ENCODE results near the gene MAP4K3.

DNA sequence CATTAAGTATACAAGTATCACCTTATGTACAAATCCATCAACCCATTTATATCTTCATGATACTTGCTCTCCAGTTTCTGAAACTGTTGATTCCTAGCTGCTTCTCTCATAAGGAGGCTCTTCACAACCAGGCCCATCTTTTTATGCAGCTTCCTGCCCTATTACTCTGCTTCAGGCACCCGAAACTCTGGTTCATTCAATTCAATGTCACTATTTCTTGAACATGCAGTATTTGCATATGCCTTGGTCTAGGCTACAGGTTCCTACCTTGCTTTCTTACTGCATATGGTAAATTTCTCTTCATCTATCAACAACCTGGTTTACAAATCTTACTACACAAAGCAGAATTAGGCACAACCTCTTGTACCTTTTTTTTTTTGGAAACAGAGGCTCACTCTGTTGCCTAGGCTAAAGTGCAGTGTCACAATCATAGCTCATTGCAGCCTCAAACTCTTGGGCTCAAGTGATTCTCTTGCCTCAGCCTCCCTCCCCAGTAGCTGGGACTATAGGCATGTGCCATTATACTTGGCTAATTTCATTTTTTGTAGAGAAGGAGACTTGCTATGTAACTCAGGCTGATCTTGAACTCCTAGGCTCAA lies 190.6 kb downstream of the MAP4K3 start:
- TF ChIP-seq, protein P1, sequence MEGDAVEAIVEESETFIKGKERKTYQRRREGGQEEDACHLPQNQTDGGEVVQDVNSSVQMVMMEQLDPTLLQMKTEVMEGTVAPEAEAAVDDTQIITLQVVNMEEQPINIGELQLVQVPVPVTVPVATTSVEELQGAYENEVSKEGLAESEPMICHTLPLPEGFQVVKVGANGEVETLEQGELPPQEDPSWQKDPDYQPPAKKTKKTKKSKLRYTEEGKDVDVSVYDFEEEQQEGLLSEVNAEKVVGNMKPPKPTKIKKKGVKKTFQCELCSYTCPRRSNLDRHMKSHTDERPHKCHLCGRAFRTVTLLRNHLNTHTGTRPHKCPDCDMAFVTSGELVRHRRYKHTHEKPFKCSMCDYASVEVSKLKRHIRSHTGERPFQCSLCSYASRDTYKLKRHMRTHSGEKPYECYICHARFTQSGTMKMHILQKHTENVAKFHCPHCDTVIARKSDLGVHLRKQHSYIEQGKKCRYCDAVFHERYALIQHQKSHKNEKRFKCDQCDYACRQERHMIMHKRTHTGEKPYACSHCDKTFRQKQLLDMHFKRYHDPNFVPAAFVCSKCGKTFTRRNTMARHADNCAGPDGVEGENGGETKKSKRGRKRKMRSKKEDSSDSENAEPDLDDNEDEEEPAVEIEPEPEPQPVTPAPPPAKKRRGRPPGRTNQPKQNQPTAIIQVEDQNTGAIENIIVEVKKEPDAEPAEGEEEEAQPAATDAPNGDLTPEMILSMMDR (IDR thresholded peaks at IDR 0.05): no peak
- TF ChIP-seq EP300 (IDR thresholded peaks at IDR 0.05) (no peak), POLR2AphosphoS5 (IDR thresholded peaks at IDR 0.05) (no peak)

All from upper lobe of left lung (tissue), 4 donors.